Activated CD4-positive, alpha-beta T cell treated with anti-CD3 and anti-CD28 coated beads, Interleukin-2, amount 50 U/mL, for 4 hours (primary cell): ENCODE measurements around the gene ABCF1.

Experiments used
- DNase-seq, 2 experiments: peaks; one replicate each; pipeline ENCODE4 v3.0.0-alpha.2; 2020

Gene ABCF1

GRCh38 chr6:30560930-30561329 is 10.3 kb upstream of the ABCF1 start:
- no peak for DNase-seq

- DNase-seq: no peak
Observed at GRCh38 chr6:30562470-30563425, 8.5 kb upstream of the ABCF1 start.

- DNase-seq: no peak
Observed at GRCh38 chr6:30564114-30564513, 7.1 kb upstream of the ABCF1 start.

- no peak for DNase-seq
Observed at GRCh38 chr6:30565772-30566171, 5.5 kb upstream of the ABCF1 start.

- peak; percentile 12 to 28 for DNase-seq
Observed at GRCh38 chr6:30568245-30568644, 3.0 kb upstream of the ABCF1 start.

GRCh38 chr6:30570263-30570662 is 979 bp upstream of the ABCF1 start:
- DNase-seq: no peak

GRCh38 chr6:30570740-30571074 is 535 bp upstream of the ABCF1 start:
- DNase-seq: no peak

GRCh38 chr6:30571762-30572082 is 480 bp downstream of the ABCF1 start:
- DNase-seq: no peak

GRCh38 chr6:30572148-30572547 is 906 bp downstream of the ABCF1 start:
- no peak for DNase-seq

GRCh38 chr6:30573113-30573512 is 1.9 kb downstream of the ABCF1 start:
- DNase-seq: no peak

- DNase-seq: no peak
Observed at GRCh38 chr6:30578051-30578450, 6.8 kb downstream of the ABCF1 start.

GRCh38 chr6:30583921-30584320 is 12.7 kb downstream of the ABCF1 start:
- DNase-seq: no peak

GRCh38 chr6:30589754-30590358 is 18.6 kb downstream of the ABCF1 start:
- DNase-seq: no peak

- DNase-seq: no peak
Observed at GRCh38 chr6:30590509-30590908, 19.3 kb downstream of the ABCF1 start.

- DNase-seq: no peak
Observed at GRCh38 chr6:30591008-30591407, 19.8 kb downstream of the ABCF1 start.

GRCh38 chr6:30592287-30592686 is 21.0 kb downstream of the ABCF1 start:
- DNase-seq: no peak

GRCh38 chr6:30597315-30598144 is 26.3 kb downstream of the ABCF1 start:
- DNase-seq: peak; percentile 77 to 82

- DNase-seq: no peak
Observed at GRCh38 chr6:30598912-30599624, 27.8 kb downstream of the ABCF1 start.

GRCh38 chr6:30599625-30600324 is 28.5 kb downstream of the ABCF1 start:
- DNase-seq: no peak

GRCh38 chr6:30600451-30600961 is 29.3 kb downstream of the ABCF1 start:
- DNase-seq: no peak

GRCh38 chr6:30601436-30601814 is 30.2 kb downstream of the ABCF1 start:
- no peak for DNase-seq
